Measurements from ENCODE around the gene SYT6.

- TF ChIP-seq EZH2phosphoT487 (IDR thresholded peaks at IDR 0.05; ENCODE audit: low read length), result no peak
- TF ChIP-seq CTCF (IDR thresholded peaks at IDR 0.05; ENCODE audit: low read length), result no peak
- TF ChIP-seq EZH2 (optimal IDR thresholded peaks at IDR 0.05; ENCODE audit: low read depth, low read length), result no peak
Observed at GRCh38 chr1:114181356-114181755, 27.7 kb upstream of the SYT6 start.

All from MM.1S (cell line).